Right lobe of liver (tissue), 4 donors: ENCODE results near the gene USF3.

ENCODE experiments used
- CTCF ChIP-seq, 4 donors: fragments of 200-600 bp in 3 of 4; fragments of 450-650 bp in 1 of 4; IDR thresholded peaks; one replicate each; pipeline versions ENCODE4 v1.5.1 to v1.8.0; 2016 to 2022; ENCODE audit warnings: antibody characterized with exemption in 4 of 4, mild to moderate bottlenecking in 2 of 4
- POLR2A ChIP-seq: fragments of 450-650 bp; IDR thresholded peaks from one replicate; pipeline ENCODE4 v1.6.1; 2017; ENCODE audit warnings: antibody characterized with exemption, mild to moderate bottlenecking
- donor health status: DM: no; HTN: no; CAD: no.
- donor health status: DM: no; HTN: no; CAD: no.
- donor health status: DM: no; HTN: yes; CAD: no.

- TF ChIP-seq CTCF (IDR thresholded peaks at IDR 0.05) (no peak), POLR2A (no peak)
Measured at GRCh38 chr3:113676261-113676660, 20.2 kb downstream of the USF3 start.
